ENCODE results near the gene GGPS1. TPM values are rescaled to one million over a fixed set of nuclear protein-coding genes. Genes with fewer than 3 reads are reported as not detected.

GGPS1 gene
- total RNA-seq, result 10 to 100 TPM; 16.4 to 40.2 (median 30.0) TPM
- 10 to 100 TPM; 22.1 to 29.7 TPM for polyA plus RNA-seq
- long read RNA-seq, donor 1, transcript GGPS1-201 (4 exons, 2,895 nt), result major isoform, 25 of 26 reads
- long read RNA-seq, donor 1, partial matches to known transcripts, result 0 of 26 reads
- long read RNA-seq, donor 1, other reads (novel, unspliced or antisense), result 0 of 26 reads
- long read RNA-seq, donor 2, transcript GGPS1-203 (3 exons, 1,407 nt), result minor isoform, 9 of 114 reads
- long read RNA-seq, donor 2, transcript GGPS1-201 (4 exons, 2,895 nt), result major isoform, 104 of 114 reads
- long read RNA-seq, donor 2, partial matches to known transcripts, result 0 of 114 reads
- long read RNA-seq, donor 2, other reads (novel, unspliced or antisense), result 1 of 114 reads
- long read RNA-seq, donor 3, transcript GGPS1-201 (4 exons, 2,895 nt), result major isoform, 25 of 25 reads
- long read RNA-seq, donor 3, partial matches to known transcripts, result 0 of 25 reads
- long read RNA-seq, donor 3, other reads (novel, unspliced or antisense), result 0 of 25 reads

DNA sequence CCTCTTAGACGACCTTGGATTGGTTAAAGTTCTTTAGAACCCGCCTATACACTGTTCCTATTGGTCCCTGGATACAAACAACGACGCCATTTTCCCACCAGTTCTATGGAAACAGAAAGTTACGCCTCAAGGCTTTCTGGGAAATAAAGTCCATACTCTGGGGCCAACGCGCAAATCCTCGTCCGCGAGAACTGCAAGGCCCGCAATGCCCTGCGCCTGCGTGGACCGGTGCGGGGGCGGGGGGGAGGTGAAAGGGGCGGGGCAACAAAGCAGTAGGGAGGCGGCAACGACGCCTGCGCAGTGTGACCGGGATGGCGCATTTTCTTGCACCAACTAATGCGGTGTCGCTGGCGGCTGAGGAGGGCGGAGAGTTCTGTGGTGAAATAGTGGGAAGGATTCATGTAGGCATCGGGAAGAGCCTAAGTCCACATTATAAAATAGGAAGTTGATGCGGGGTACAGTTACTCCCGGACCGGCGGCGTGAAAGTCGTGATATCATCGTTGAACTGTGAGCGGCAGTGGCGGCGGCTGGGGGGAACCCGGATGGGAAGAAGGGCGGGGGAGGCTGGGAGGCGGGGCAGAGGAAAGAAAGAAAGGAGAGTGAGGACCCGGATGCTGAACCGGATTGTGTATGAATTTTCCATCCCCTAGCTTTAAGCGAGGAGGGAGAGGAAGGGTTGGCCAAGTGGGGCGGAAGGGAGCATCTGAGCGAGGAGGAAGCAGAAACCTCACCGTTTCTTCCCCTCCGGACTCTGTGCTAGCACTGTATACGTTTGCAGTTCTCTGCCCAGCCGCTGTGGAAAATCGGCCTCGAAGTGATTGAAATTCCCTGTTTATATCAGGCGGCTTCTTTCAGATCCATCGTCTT is at the start of gene GGPS1:
TSS of gene GGPS1 (plus strand) at position 300 of the 868 bp plus-strand sequence. CDS start 6,695 bp downstream, outside the sequence.
- intact Hi-C loops (cut with DNase I), result loop anchor here (1.0 to 10.0 kb wide), 12 partner anchors 38 to 174 kb away; partner anchors contain the start of genes TBCE (in 7 of the 10), B3GALNT2 (in 1 of the 10) and RBM34 (in 1 of the 10)
- 0% methylated on average over 51 to 54 of the region's 54 CpGs for WGBS, 4 donors
- ATAC-seq (peak; percentile 92 to 96 (median 96)), DNase-seq (peak; percentile 98 to 99 (median 98))
- H3K36me3 ChIP-seq, result peaks cover 0 to 9% (median 0%) of the 10 kb centered on the region in 9 donors
- peak in 1 of 2 donors; percentile 78 for TF ChIP-seq POLR2A (IDR thresholded peaks at IDR 0.05)
- TF ChIP-seq, protein P1, sequence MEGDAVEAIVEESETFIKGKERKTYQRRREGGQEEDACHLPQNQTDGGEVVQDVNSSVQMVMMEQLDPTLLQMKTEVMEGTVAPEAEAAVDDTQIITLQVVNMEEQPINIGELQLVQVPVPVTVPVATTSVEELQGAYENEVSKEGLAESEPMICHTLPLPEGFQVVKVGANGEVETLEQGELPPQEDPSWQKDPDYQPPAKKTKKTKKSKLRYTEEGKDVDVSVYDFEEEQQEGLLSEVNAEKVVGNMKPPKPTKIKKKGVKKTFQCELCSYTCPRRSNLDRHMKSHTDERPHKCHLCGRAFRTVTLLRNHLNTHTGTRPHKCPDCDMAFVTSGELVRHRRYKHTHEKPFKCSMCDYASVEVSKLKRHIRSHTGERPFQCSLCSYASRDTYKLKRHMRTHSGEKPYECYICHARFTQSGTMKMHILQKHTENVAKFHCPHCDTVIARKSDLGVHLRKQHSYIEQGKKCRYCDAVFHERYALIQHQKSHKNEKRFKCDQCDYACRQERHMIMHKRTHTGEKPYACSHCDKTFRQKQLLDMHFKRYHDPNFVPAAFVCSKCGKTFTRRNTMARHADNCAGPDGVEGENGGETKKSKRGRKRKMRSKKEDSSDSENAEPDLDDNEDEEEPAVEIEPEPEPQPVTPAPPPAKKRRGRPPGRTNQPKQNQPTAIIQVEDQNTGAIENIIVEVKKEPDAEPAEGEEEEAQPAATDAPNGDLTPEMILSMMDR (IDR thresholded peaks at IDR 0.05), result peak in 1 of 12 donors; percentile 4
- no peaks in the 10 kb centered on the region for H3K27me3 ChIP-seq
- no peaks in the 10 kb centered on the region for H3K9me3 ChIP-seq
- H3K4me3 ChIP-seq, result peak within 1 kb of the TSS; percentile 75 to 96 (median 92)
- H3K27ac ChIP-seq, result peak within 1 kb of the TSS; percentile 91 to 98 (median 96)
- peaks cover 16 to 70% (median 61%) of the 10 kb centered on the region in 12 donors for H3K4me1 ChIP-seq

DNA sequence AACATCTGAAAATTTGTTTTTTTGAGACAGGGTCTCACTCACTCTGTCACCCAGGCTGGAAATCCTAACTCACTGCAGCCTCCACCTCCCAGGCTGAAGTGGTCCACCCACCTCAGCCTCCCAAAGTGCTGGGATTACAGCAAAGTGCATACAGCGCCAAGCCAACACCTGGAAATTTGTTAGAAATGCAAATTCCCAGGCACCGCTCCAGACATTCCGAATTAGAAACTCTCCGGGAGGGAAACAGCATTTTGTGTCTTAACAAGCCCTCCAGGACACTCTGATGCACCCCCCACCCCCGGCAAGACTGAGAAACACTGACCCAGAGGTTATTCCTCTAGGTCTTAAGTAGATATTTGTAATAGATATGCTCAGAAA is 49.5 kb upstream of the GGPS1 start:
- 70 to 76% (median 71%) methylated on average over 5 of the region's 5 CpGs for WGBS, 4 donors
- Histone ChIP-seq H3K4me3 (no peak overlapping the region), H3K27me3 (no peaks in the 10 kb centered on the region), H3K36me3 (no peaks in the 10 kb centered on the region), H3K27ac (no peak overlapping the region), H3K4me1 (peaks cover 0 to 49% (median 20%) of the 10 kb centered on the region in 12 donors), H3K9me3 (no peaks in the 10 kb centered on the region)
- ATAC-seq, result no peak
- intact Hi-C loops (cut with DNase I), result no loop called here
- DNase-seq, result no peak
- TF ChIP-seq, protein P1 (IDR thresholded peaks at IDR 0.05), result no peak
- TF ChIP-seq POLR2A (IDR thresholded peaks at IDR 0.05), result no peak

DNA sequence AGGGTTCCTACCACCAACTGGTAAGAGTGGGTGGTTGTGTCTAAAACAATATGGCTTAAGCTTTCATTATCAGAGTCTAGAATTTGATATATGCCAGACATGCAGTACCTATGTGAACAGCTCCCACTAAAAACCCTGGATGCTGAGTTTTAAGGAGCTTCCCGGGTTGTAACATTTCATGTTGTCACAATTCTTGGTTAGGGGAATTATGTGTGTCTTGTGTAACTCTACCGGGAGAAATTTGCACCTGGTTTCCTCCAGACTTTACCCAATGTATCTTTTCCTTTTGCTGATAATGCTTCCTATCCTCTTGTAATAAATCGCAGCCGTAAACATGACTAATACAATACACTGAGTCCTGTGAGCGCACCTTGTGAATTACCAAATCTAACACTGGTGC is 48.7 kb upstream of the GGPS1 start:
- no peak for ATAC-seq

More for the DNA sequence above, 48.7 kb upstream of the GGPS1 start:
- DNase-seq, result no peak
- TF ChIP-seq POLR2A (IDR thresholded peaks at IDR 0.05), result no peak
- TF ChIP-seq, protein P1 (IDR thresholded peaks at IDR 0.05), result no peak
- peaks cover 0 to 53% (median 26%) of the 10 kb centered on the region in 12 donors for H3K4me1 ChIP-seq
- H3K4me3 ChIP-seq, result no peak overlapping the region
- no peak overlapping the region for H3K27ac ChIP-seq
- no peaks in the 10 kb centered on the region for H3K27me3 ChIP-seq
- intact Hi-C loops (cut with DNase I), result no loop called here
- no peaks in the 10 kb centered on the region for H3K36me3 ChIP-seq
- H3K9me3 ChIP-seq, result no peaks in the 10 kb centered on the region
- WGBS, 4 donors, result 77 to 86% (median 82%) methylated on average over 5 of the region's 5 CpGs

Measured in heart left ventricle (tissue), 16 donors.